Chondrocyte (in vitro differentiated cells): Measurements from ENCODE around the gene SYNPO2. TPM values are rescaled to one million over a fixed set of nuclear protein-coding genes. Genes with fewer than 3 reads are reported as not detected.
"Not testable (repeated sequence)": the region's sequence is repeated elsewhere in the genome, so short reads cannot be mapped to it uniquely, and the experiment has no call there.

Experiments
- DNase-seq: peaks from one replicate; pipeline ENCODE4 v3.0.0; 2021; ENCODE audit warnings: mixed read lengths, low spot score
- H3K27ac Mint-ChIP-seq: one replicate; pipeline ENCODE4 v1.8.0; 2021; ENCODE audit warnings: mild to moderate bottlenecking, moderate library complexity, mixed read lengths; ENCODE audit not compliant: unreplicated experiment
- H3K27me3 Mint-ChIP-seq: 2 replicates; pipeline ENCODE4 v1.8.0; 2021; ENCODE audit warnings: low read depth, mixed read lengths
- H3K36me3 Mint-ChIP-seq: 2 replicates; pipeline ENCODE4 v1.8.0; 2021; ENCODE audit warnings: low read depth, mixed read lengths
- H3K4me1 Mint-ChIP-seq: 2 replicates; pipeline ENCODE4 v1.8.0; 2021; ENCODE audit warnings: low read depth, mild to moderate bottlenecking, mixed read lengths
- H3K4me3 Mint-ChIP-seq: one replicate; pipeline ENCODE4 v1.8.0; 2021; ENCODE audit warnings: mild to moderate bottlenecking, moderate library complexity, mixed read lengths; ENCODE audit not compliant: unreplicated experiment
- H3K9me3 Mint-ChIP-seq: 2 replicates; pipeline ENCODE4 v1.8.0; 2021; ENCODE audit warnings: low read depth, mixed read lengths
- total RNA-seq: library from RNA; stranded (reverse); gene quantifications from 3 replicates; pipeline ENCODE4 v1.2.1, GENCODE V29; 2021
- TF ChIP-seq, protein P1 (sequence below): fragments of 200-600 bp; sonication (generic); IDR thresholded peaks from 2 replicates; pipeline ENCODE4 v1.5.0; 2021; ENCODE audit warnings: antibody characterized with exemption, mild to moderate bottlenecking, moderate library complexity

The SYNPO2 gene
- total RNA-seq, 1 donor from 2014 or later = 21.5 TPM

DNA sequence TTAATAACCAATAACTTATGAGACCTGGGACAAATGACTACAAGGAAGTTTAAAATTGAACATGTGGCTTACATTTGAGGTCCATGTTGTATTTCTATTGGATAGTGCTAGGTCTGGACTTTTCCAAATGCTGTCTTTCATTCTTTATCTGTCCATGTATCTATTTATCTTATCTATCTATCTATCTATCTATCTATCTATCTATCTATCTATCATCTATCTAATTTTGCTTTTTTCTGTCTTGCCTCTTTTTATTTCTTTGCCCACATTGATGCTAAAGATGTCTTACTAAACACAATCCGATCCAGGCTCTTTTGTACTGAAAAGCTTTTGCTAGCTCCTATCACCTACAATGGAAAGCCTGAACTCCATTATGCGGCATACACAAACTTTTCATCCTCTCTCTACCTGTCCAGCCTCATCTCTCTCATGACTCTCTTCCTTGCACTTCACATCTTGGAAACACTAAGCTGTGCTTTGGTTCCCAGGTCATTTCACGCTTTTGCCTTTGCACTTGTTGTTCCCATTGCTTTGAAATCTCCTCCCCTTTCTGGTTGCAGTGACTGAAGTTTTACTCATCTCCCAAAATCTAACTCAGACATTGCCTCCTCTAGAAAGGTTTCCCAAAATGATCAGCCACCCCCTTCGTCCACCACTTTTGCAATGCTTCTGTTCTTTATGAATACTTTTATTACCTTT is 107.2 kb downstream of the SYNPO2 start:
- Mint-ChIP-seq H3K36me3 (no peaks in the 10 kb centered on the region), H3K9me3 (no peaks in the 10 kb centered on the region), H3K4me1 (peaks cover 53% of the 10 kb centered on the region), H3K27me3 (no peaks in the 10 kb centered on the region), H3K4me3 (no peak overlapping the region), H3K27ac (no peak overlapping the region)
- TF ChIP-seq, protein P1, sequence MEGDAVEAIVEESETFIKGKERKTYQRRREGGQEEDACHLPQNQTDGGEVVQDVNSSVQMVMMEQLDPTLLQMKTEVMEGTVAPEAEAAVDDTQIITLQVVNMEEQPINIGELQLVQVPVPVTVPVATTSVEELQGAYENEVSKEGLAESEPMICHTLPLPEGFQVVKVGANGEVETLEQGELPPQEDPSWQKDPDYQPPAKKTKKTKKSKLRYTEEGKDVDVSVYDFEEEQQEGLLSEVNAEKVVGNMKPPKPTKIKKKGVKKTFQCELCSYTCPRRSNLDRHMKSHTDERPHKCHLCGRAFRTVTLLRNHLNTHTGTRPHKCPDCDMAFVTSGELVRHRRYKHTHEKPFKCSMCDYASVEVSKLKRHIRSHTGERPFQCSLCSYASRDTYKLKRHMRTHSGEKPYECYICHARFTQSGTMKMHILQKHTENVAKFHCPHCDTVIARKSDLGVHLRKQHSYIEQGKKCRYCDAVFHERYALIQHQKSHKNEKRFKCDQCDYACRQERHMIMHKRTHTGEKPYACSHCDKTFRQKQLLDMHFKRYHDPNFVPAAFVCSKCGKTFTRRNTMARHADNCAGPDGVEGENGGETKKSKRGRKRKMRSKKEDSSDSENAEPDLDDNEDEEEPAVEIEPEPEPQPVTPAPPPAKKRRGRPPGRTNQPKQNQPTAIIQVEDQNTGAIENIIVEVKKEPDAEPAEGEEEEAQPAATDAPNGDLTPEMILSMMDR = no peak
- DNase-seq = no peak

- Mint-ChIP-seq H3K4me3 (no peak overlapping the region), H3K36me3 (no peaks in the 10 kb centered on the region), H3K27ac (peak overlapping the region; percentile 93), H3K4me1 (peaks cover 47% of the 10 kb centered on the region), H3K27me3 (no peaks in the 10 kb centered on the region), H3K9me3 (no peaks in the 10 kb centered on the region)
- TF ChIP-seq, protein P1 = no peak
- DNase-seq = no peak
Observed at GRCh38 chr4:118997601-118998000, 108.9 kb downstream of the SYNPO2 start.

DNA sequence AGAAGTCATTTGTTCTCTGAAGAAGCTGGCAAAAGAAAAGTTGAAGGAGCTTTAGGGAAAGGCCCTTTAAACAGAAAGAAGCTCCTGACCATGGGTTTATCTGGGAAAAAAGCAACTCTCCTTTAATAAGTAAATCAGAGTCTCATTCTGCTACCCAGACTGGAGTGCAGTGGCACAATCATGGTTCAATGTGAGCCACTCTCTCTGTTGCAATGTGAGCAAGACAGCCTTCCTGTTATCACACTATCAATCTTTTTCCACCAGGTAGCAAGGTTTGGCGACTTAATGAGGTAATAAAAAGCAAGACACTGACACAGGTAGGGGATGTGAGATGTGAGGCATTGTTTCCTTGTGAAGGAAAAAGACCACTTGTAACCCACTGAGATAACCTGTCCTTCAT is 111.3 kb downstream of the SYNPO2 start:
- Mint-ChIP-seq H3K4me1 (peaks cover 49% of the 10 kb centered on the region), H3K9me3 (no peaks in the 10 kb centered on the region), H3K4me3 (no peak overlapping the region), H3K27me3 (no peaks in the 10 kb centered on the region), H3K36me3 (no peaks in the 10 kb centered on the region), H3K27ac (peak overlapping the region; percentile 52)
- TF ChIP-seq, protein P1 = no peak
- DNase-seq = no peak

DNA sequence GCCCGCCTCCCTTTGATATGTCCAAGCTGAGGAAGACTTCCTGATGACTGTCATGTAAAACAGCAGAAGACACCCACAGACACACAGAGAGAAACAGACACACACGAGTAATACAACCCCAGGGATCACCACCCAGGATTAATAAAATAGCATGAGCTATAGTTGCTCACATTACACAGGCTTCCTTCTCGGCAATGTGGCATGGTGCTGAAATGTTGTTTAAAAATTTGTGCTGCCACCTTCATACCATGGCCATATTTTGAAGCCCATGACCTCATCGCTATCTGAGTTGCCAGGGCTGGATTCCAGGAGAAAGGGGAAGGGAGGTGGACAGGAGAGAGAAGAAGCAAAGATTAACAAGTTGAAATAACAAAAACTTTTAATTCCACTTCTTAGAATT is 111.7 kb downstream of the SYNPO2 start:
- TF ChIP-seq, protein P1 = no peak
- Mint-ChIP-seq H3K27ac (peak overlapping the region; percentile 52), H3K4me1 (peaks cover 46% of the 10 kb centered on the region)

DNA sequence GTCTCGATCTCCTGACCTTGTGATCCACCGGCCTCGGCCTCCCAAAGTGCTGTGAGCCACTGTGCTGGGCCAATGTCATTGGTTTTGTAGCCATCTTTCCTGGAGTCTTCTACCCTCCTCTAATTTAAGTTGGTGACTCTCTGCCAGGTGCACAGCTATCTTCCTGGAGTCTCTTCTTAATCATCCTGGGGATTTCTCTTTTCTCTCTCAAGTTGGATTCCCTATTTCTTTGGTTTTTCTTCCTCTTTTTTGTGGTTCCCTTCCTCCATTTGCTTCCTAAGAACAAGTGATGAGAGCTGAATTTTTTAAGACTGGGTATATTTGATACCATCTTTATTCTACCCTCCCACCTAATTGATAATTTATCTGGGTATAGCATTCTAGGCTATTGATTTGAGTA is 113.8 kb downstream of the SYNPO2 start:
- H3K27ac Mint-ChIP-seq = no peak overlapping the region
- no peaks in the 10 kb centered on the region for H3K36me3 Mint-ChIP-seq
- H3K27me3 Mint-ChIP-seq = no peaks in the 10 kb centered on the region

More for the DNA sequence above, 111.7 kb downstream of the SYNPO2 start:
- no peaks in the 10 kb centered on the region for H3K27me3 Mint-ChIP-seq
- no peak overlapping the region for H3K4me3 Mint-ChIP-seq
- H3K36me3 Mint-ChIP-seq = no peaks in the 10 kb centered on the region
- DNase-seq = no peak
- no peaks in the 10 kb centered on the region for H3K9me3 Mint-ChIP-seq

DNA sequence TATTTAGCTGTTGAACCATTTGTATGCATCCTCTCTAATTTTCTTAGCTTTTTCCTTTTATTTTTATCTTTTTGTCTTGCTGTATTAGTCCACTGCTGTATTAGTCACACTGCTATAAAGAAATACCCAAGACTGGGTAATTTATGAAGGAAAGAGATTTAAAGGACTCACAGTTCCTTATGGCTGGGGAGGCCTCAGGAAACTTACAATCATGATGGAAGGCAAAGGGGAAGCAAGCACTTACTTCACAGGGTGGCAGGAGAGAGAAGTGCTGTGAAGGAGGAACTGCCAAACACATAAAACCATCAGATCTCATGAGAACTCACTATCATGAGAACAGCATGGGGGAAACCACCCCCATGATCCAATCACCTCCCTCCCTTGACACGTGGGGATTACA is 114.3 kb downstream of the SYNPO2 start:
- H3K4me3 Mint-ChIP-seq, DNase-seq, H3K36me3 Mint-ChIP-seq, H3K27me3 Mint-ChIP-seq, H3K9me3 Mint-ChIP-seq, H3K27ac Mint-ChIP-seq: not testable (repeated sequence)
- H3K4me1 Mint-ChIP-seq = peaks cover 39% of the 10 kb centered on the region

More for the DNA sequence above, 113.8 kb downstream of the SYNPO2 start:
- Mint-ChIP-seq H3K9me3 (peaks cover 2% of the 10 kb centered on the region), H3K4me1 (peaks cover 44% of the 10 kb centered on the region), H3K4me3 (no peak overlapping the region)
- TF ChIP-seq, protein P1 = no peak
- no peak for DNase-seq
